GM18519 (cell line): Measurements from ENCODE around the gene WNK2.
A peak's percentile ranks its signal among the peaks of the same experiment; 100 is the strongest.
"Not testable (repeated sequence)": the region's sequence is repeated elsewhere in the genome, so short reads cannot be mapped to it uniquely, and the experiment has no call there.

Source experiments
- ATAC-seq: cut with Tn5 transposase; IDR thresholded peaks from one replicate; pipeline ENCODE4 v1.9.1; 2021; ENCODE audit warnings: mild to moderate bottlenecking, moderate library complexity; ENCODE audit not compliant: unreplicated experiment, low FRiP score

WNK2 gene

DNA sequence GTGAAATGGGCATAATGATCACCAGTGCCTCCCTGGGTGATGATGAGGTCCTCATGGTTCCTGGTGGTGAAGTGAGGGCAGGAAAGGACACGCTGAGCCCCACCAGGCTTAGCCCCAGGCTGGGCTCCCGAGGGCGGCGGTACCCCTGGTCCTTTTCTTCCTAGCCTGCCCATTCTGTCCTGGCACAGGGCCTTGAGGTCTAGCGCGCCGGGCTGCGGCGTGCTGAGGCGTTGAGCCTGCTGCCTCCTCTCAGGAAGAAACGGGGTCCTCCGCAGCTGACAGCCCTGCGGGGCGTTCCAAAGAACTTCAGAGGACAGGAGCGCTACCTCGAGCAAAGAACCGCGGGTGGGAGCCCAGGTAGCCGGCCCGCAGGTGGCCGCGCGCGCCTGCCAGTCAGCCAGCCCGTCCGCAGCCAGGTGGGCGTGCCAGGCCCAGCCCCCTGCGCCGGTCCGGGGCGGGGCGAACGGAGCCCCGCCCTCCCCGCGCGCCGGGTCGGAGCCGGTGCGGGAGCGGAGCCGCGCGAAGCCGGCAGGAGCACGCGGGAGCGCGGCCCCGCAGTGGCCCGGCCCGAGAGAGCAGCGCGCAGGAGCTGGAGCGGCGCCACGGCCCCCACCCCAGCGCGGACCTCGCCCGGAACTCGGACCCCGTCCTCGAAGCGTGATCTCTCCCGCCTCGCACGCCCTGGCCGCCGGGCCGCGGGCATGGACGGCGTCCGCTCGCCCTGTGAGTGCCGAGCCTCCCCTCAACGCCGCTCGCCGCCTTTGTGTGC, at the start of gene WNK2:
WNK2 (plus strand) TSS at position 477 of the 769 bp plus-strand sequence. CDS start 791 bp downstream, outside the sequence.
- ATAC-seq, result no peak

DNA sequence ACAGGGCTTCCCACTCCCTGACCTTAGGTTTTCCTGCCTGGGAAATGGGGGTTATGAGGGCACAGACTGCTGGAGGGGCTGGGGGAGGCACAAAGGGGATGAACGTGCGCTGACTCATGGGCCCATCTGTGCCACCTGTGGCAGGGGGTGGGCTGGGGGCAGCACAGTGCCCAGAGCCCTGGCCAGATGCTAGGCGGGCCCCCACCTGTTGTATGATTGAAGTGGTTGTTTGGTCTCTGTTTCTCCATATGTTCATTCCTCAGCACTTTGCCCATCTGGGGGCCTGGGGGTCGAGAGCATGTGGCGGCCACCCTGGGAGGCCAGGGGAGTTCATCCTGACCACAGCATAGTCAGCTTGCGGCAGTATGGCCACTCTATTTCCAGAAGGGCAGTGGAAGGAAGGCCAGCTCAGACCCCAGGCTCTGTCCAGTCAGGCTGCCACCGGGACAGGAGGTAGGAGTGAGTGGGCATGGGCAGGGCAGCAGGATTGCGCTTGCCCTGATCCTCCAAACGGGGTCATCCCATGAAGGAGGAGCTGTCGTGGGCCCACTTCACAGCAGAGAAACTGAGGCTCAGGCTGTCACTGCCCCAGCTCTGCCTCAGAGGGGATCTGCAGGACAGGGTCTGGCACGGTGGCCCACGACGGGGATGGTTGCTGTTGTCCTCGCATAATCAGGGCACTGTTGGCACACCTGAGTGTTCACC, 49.0 kb upstream of the WNK2 start:
- ATAC-seq, result no peak

DNA sequence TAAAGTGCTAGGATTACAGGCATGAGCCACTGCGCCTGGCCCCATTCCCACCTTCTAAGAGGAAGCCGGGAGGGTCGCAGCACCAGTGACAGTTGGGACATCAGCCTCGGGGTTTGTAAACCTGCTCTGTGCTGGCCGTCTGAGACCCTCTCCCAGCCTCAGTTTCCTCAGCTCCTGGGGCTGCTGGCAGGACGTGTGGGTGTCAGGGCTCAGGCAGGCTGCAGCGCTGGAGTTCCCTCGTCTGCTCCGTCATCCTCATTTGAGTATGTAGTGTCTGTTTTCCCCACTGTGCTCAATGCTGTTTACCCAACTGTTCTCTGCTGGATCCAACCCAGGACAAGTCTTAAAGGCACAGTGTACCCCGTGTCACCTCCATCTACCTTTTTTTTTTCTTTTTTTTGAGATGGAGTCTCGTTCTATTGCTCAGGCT, 47.9 kb upstream of the WNK2 start:
- ATAC-seq, result no peak

DNA sequence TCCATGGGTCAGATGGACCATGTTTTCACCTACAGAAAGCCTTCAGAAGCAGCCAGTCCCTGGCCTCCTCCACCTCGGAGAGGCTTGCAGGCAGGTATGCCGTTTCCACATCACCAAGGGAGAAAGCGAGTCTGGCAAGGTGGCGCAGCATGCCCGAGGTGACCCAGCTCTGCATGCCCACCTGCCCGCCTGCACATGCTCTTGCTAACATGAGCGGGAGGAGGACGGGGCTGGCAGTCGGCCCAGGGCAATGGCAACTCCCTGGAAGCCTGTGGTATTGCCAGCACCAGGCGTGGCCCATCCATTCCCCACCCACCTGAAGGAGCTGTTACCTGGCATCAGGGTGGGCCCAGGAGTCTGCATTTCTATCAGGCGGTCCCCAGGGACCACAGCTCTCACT, 46.6 kb upstream of the WNK2 start:
- ATAC-seq, result no peak

DNA sequence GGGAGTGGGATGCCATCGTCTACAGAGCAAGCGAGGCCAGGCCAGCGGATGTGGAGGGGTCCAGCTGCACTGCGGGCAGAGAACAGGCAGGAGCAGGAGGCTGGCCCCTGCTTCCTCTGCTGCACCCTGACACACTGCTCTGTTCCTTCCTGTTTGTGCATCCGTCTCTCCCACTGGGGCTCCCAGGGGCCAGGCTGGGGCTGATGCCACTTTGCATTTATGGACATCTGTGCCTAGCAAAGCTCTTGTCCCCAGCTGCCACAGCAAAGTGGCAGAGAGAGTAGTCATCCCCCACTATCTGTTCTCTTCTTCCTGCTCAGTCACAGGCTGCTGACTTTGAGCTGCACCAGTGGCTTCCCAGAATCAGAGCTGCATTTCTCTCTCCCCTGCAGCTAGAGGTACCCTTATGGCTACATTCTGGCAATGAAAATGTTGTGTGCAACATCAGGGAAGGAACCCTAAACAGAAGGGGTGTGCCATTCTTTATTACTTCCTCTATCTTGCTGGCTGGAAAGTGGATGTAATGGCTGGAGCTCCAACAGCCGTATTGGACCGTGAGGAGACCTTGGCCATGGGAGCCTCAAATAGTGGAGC, 45.7 kb upstream of the WNK2 start:
- ATAC-seq, result no peak

DNA sequence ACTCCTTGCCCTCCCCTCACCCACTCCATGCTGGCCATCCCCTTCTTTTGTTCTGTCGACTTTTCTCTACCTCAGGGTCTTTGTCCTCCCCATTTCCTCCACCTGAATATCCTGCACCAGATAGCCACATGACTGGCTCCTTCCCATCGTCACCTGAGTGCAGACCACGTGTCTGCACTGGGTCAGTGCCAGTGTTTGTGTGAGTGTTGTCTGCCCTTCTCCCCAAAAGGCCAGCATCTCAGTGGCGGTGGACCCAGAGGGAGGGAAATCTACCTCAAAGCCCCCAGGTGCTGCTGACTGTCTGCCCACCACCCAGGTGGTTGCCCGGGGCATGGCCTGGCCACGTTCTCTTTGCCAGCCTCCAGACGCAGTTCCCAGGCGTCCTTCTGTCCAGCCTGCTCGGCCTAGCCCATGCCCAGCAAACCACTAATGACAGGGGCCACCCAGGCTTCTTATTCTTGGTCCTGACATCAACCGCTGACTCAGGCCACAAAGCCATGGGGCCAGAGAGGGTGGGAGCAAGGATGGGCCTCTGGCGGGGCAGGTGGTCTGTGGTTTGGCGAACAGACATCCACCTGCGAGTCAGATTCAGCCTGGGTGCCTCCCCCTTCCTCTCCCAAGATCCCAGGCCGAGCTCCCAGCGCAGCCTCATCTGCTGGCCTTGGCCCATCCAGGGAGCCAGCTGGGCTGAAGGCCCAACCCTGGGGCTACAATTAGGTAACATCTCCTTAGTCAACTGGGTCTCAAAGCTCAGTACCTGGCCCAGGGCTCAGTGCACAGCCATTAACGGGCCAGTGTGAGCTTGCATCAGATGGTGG, 44.4 kb upstream of the WNK2 start:
- no peak for ATAC-seq

DNA sequence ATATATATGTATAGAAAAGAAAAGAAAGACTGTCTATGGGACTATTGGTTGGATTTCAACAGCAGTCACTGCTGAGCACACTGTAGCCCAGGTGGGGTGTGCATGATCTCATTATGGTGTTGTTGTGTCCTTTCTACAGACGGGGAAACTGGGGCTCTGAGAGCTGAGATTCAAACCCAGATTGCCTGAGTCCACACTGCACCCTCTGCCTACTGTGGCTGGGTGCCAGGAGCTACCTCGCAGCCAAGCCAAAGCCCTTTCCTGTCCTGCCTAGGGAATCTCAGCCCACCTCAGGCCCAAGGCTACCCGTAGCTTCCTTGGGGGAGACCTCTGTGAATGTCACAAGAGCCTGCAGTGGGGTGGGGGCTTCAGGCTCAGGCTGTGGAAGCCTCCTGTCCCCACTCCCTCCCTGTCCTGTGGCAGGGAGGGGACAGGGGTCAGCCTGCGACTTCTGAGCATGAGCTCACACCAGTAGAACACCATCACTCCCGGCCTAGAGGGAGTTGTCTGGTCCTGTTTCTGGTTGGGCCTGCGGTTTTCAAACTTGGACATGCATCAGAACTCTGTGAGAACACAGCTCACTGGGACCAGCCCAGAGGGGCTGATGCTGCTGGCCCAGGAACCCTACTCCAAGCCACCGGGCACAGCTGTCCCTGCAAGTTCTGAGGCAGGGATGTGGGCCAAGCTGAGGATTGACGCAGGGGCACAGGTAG, 42.0 kb upstream of the WNK2 start:
- no peak for ATAC-seq

DNA sequence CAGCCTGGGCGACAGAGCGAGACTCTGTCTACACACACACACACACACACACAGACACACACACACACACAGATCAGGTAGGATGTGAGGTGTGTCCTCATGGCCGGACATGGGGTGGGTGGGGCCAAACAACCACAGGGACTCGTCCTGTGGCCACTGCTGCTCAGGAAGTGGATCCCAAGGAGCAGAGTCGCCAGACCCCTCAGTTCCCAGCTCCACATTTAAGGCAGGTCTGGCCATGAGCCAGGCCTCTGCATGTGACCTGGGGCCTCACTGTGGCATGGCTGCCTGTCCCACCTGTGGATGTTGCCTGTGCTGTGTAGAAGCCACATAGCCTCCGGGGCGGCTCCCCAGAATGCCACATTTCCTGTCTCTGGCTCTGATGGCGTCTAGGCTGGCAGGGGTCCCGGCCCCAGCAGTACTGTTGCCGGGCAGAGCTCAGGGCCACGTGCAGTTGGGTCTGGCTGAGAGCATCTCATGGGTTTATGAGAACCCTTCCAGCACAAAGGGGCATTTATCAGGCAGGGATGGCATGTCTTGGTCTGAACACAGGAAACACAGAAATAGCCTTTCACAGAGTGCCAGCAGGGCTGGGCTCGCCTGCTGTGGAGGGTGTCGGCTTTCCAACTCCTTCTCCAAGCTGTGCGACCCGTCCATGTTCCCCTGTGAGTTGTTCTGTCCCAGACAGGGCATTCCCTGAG, 40.0 kb upstream of the WNK2 start:
- no peak for ATAC-seq

DNA sequence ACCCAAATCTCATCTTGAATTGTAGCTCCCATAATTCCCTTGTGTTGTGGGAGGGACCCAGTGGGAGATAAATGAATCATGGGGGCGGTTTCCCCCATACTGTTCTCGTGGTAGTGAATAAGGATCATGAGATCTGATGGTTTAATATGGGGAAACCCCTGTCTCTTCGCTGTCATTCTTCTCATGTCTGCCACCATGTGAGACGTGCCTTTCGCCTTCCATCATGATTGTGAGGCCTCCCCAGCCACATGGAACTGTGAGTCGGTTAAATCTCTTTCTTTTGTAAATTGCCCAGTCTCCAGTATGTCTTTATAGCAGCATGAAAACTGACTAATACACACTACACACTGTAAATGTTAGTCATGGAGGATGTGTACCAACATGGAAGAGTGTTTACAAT, 37.2 kb upstream of the WNK2 start:
- not testable (repeated sequence) for ATAC-seq

DNA sequence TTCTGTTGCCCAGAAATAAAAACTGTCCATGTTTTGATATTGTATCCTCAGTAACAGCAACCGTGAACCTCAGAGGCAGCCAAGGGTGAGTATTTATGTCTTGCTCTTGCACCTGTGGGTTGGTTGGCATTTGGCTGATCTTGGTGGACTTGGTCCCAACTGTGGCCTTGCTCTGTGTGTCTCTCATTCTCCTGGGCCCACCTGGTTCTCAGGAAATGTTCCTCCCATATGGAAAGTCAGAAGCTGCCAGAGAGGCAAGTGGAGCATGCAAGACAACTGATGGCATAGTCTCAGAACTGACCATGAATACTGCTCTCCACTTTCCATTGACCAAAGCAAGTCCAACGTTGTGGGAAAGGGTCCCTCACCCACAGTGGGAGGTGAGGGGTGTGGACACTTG, 36.3 kb upstream of the WNK2 start:
- ATAC-seq, result no peak

DNA sequence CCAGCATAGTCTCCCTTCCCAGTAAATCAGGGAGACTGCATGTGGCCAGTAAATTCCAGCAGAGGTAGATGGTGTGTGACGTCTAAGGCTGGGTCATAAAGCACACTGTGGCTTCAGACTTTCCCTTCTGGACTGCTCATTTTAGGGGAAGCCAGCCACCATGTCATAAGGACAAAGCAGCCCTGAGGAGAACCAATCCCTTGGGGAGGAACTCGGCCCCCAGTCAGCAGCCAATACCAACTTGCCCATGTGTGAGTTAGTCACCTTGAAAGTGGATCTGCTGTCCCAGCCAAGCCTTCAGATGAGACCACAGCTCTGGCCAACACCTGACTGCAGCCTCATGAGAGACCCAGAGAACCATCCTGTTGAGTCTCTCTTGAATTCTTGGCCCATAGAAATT, 35.2 kb upstream of the WNK2 start:
- ATAC-seq, result no peak

DNA sequence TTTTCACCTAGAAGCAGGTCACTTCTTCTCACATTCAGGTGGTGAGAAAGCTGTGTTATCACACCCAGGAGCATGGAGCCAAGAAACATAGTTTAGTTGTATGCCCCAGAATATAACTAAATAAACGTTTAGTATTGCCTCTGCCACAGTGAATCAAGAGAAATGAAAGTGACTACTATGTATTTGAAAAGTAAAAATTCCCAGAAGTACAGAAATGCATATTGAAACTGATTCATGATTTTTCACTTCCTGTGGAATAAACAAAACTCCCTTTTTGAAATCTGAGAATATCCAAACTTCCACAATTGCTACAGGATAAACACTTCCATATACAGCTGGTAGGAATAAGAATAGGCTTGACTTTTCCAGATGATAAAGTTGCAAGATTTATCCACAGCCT, 34.6 kb upstream of the WNK2 start:
- no peak for ATAC-seq

DNA sequence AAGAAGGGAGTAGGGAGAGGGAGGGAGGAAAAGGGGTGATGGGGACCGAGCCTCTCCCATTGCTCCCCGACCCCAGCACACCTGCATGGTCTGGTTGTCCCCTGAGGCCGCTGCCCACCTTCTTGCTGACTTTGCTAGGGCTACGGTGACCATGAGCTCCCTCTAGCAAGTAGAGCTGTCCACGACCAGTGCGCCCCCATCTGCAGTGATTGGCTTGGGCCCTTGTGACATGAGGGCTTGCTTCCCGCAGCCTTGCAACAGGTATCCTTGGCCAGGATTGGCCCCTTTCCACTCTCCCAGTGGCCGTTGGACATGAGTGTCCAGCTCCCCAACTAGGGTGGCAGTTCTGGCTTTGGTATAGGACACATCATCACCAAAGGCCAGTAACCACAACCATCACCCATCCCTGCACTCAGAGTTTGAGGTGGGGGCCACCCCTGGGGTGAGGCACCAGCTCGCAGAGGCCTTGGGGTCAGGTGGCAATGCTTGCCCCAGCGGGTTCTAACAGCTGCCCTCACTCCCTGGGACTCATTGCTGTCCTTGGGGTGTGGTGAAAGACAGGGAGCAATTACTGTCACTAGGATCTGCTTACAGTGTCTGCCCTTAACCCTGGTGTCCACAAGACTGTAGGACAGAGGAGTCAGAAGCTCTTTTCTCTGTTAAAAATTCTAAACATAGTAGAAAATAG, 32.7 kb upstream of the WNK2 start:
- ATAC-seq, result no peak

DNA sequence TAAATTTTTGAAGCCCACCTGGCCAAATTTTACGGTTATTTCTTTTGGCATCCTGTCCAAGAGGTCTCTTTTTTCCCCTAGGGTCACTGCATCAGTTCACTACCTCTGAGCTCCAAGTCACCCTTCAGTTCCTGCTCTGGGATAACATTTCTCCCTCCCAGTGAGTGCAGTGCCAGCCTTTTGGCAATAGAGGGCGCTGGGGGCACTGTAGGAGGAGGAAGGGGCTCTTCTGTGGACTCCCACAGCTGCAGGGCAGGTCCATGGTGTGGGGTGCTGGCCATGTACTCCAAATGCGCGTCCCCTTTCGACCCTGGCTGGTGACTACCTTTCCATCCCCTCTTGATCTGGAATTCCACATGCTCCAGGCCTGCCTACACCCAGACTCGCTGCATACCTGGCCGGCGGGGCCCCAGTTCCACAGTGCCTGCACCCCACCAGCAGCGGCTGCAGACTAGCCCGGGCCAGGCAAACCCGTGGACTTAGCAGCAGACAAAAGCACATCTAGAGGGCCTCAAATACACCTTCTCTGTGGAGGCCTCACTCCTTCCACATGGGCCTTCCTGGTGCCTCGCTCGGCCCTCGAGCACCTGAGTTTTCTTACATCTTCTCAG, 29.5 kb upstream of the WNK2 start:
- no peak for ATAC-seq

DNA sequence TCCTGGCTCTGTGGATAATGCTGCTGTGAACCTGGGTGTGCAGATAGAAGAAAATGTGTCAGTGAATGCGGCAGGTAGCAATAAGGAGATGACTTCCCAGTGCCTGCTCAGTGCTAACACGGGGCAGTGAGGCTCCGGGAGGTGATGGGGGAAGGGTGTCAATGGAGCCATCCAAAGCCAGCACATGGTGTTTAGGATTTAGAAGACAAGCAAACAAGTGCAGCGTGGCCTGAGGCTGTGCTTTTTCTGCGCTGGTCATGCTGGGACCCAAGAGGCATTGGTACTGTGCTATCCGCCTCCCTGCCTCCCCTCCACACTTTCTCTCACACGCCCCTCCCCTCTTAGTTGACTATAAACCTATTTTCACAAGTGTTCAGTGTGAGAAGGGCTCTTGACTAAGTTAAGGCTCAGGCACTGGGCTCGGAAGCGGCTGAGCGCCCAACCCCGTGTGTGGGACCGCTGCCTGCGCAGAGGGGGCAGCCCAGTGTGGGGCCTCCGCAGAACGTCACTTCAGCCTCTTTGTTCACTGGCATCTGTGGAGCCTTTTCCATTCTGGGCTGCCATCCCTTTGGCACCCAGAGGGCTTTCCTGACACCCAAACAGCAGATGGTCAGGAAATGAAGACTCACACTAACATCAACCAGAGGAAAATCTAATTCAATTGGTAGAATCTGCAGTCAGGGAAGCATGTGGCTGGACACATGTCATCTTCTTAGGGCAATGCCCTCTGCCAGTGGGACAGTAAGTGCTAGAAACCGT, 28.0 kb upstream of the WNK2 start:
- ATAC-seq, result no peak

DNA sequence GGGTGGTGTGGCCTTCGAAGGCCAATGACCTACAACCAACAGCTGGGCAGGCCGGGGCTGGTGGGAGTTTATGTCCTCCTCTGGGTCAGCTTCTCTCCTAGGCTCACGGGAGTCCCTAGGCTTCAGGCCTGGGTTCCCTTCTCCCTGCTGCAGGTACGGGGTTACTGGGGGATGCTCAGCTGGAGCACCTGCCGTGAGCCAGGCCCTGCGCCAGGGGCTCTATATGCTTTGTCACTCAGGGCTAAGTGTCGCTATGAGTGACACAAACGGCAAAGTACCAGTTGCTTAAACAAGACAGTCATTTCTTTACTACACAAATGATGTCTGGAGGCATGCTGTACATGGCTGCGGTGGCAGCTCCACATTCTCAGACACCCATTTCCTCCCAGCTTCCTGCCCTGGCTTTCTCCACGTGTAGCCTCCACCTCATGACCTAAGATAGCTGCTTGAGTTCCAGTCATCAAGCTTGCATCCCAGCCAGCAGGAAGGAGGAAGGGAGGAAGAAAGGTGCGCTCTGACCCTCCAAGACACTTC, 27.4 kb upstream of the WNK2 start:
- ATAC-seq, result no peak

DNA sequence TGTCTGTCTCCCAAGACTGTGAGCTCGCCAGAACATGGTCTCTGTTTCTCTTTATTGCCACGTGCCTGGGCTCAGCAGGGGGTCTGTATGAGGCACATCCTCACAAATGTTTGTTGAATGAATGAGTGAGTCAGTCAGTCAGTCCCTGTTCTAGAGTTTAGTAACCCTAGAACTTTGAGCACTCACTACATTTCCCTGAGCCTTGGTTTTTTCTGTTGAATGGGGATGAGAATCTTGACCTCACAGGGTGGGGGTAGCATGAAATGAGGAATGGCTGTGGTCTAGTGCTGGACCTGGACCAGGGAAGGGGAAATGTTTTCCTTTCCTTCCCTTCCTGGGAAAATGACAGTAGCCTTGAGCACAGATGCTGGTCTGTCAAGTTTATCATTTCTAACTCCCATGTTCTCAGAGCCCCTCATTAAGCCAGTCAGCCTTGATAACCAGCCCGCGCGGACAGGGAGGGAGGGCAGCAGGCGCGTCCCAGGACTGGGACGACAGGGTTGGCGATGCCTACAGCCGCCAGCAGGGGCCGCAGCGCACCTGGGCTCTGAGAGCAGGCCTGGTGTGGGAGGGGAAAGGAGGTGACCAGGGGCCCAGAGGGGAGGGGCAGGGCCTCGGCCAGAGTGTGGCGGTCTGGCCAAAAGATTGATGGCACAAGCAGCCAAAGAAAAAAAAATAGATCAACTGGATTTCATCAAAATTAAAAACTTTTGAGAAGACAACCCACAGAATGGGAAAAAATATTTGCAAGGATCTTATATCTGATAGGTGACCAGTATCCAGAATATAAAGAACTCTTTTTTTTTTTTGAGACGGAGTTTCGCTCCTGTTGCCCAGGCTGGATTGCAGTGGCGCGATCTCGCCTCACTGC, 24.1 kb upstream of the WNK2 start:
- ATAC-seq, result peak; percentile 42
